DND-41 (cell line): ENCODE results near the gene AP1M1.

Source experiments
- CTCF ChIP-seq: IDR thresholded peaks from 2 replicates; pipeline ENCODE4 v1.5.1; 2012; ENCODE audit warnings: borderline replicate concordance, low read length, moderate library complexity, mild to moderate bottlenecking; ENCODE audit not compliant: poor library complexity, severe bottlenecking; ENCODE audit errors: extremely low read depth
- EZH2 ChIP-seq: IDR thresholded peaks from 3 replicates; pipeline ENCODE4 v1.6.1; 2012; ENCODE audit warnings: borderline replicate concordance, low read depth, mild to moderate bottlenecking, moderate library complexity, low read length, inconsistent platforms; ENCODE audit not compliant: severe bottlenecking

- TF ChIP-seq CTCF, result no peak
- no peak for TF ChIP-seq EZH2
Observed at GRCh38 chr19:16222806-16223205, 25.1 kb downstream of the AP1M1 start.
